GM23338 (cell line): ENCODE data around the gene ZSWIM3.

ENCODE experiments used
- EZH2 ChIP-seq: fragments of 200-600 bp; sonication (generic); IDR thresholded peaks from one replicate; pipeline ENCODE4 v1.8.0; 2017; ENCODE audit warnings: antibody characterized with exemption, mild to moderate bottlenecking, low read depth; ENCODE audit not compliant: unreplicated experiment
- JUNB ChIP-seq: IDR thresholded peaks from one replicate; pipeline ENCODE4 v1.6.1; 2016; ENCODE audit warnings: antibody characterized with exemption; ENCODE audit not compliant: unreplicated experiment
- NANOG ChIP-seq: IDR thresholded peaks from 2 replicates; pipeline ENCODE4 v1.6.1; 2016; ENCODE audit warnings: antibody characterized with exemption, borderline replicate concordance
- POLR2AphosphoS5 ChIP-seq: IDR thresholded peaks from 2 replicates; pipeline ENCODE4 v1.6.1; 2016; ENCODE audit warnings: antibody characterized with exemption, low read depth
- TF ChIP-seq, protein P1 (sequence below), 2 experiments: fragments of 200-600 bp in 1 of 2; sonication (generic) in 1 of 2; conservative IDR thresholded peaks; 2 replicates each; pipeline versions ENCODE4 v1.5.1 to v1.6.1; 2016 to 2017; ENCODE audit warnings: antibody characterized with exemption in 2 of 2, low read depth in 2 of 2, mild to moderate bottlenecking in 2 of 2, moderate library complexity in 1 of 2
- TF ChIP-seq, protein P2 (sequence below): IDR thresholded peaks from one replicate; pipeline ENCODE4 v1.6.1; 2018; ENCODE audit warnings: antibody characterized with exemption; ENCODE audit not compliant: unreplicated experiment

DNA sequence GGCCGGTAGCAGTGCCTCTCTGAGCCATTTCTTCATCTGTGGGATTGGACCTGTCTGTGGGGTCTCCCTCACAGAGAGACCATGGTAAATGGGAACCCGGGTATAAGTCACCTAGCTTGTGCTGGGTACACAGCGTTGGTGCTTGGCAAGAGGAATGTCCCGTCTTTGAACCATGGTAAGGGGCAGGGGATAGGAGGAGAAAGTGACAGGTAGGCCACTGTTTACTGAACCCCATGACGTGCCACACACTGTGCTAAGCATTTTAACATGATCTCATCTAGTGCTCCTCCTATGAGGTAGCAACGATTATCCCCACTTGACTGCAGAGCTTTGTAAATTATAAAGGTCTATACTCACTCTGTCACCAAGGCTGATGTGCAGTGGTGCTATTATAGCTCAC, 29.7 kb upstream of the ZSWIM3 start:
- TF ChIP-seq, protein P1, sequence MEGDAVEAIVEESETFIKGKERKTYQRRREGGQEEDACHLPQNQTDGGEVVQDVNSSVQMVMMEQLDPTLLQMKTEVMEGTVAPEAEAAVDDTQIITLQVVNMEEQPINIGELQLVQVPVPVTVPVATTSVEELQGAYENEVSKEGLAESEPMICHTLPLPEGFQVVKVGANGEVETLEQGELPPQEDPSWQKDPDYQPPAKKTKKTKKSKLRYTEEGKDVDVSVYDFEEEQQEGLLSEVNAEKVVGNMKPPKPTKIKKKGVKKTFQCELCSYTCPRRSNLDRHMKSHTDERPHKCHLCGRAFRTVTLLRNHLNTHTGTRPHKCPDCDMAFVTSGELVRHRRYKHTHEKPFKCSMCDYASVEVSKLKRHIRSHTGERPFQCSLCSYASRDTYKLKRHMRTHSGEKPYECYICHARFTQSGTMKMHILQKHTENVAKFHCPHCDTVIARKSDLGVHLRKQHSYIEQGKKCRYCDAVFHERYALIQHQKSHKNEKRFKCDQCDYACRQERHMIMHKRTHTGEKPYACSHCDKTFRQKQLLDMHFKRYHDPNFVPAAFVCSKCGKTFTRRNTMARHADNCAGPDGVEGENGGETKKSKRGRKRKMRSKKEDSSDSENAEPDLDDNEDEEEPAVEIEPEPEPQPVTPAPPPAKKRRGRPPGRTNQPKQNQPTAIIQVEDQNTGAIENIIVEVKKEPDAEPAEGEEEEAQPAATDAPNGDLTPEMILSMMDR (conservative IDR thresholded peaks at IDR 0.05; ENCODE audit: low read depth in 2 of 2) = no peak
- TF ChIP-seq NANOG (no peak), POLR2AphosphoS5 (no peak), EZH2 (no peak), JUNB (no peak)
- TF ChIP-seq, protein P2, sequence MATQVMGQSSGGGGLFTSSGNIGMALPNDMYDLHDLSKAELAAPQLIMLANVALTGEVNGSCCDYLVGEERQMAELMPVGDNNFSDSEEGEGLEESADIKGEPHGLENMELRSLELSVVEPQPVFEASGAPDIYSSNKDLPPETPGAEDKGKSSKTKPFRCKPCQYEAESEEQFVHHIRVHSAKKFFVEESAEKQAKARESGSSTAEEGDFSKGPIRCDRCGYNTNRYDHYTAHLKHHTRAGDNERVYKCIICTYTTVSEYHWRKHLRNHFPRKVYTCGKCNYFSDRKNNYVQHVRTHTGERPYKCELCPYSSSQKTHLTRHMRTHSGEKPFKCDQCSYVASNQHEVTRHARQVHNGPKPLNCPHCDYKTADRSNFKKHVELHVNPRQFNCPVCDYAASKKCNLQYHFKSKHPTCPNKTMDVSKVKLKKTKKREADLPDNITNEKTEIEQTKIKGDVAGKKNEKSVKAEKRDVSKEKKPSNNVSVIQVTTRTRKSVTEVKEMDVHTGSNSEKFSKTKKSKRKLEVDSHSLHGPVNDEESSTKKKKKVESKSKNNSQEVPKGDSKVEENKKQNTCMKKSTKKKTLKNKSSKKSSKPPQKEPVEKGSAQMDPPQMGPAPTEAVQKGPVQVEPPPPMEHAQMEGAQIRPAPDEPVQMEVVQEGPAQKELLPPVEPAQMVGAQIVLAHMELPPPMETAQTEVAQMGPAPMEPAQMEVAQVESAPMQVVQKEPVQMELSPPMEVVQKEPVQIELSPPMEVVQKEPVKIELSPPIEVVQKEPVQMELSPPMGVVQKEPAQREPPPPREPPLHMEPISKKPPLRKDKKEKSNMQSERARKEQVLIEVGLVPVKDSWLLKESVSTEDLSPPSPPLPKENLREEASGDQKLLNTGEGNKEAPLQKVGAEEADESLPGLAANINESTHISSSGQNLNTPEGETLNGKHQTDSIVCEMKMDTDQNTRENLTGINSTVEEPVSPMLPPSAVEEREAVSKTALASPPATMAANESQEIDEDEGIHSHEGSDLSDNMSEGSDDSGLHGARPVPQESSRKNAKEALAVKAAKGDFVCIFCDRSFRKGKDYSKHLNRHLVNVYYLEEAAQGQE = no peak
